Osteoblast (primary cell): ENCODE results near the gene NELL1. TPM values are rescaled to one million over a fixed set of nuclear protein-coding genes. Genes with fewer than 3 reads are reported as not detected.

ENCODE experiments used
- DNase-seq: peaks from one replicate; pipeline ENCODE4 v3.0.0; 2011; ENCODE audit warnings: low spot score, mixed read lengths; ENCODE audit not compliant: insufficient read length; ENCODE audit errors: missing footprints
- H2AFZ ChIP-seq: 2 replicates; pipeline ENCODE4 v1.6.0; 2011; ENCODE audit warnings: mild to moderate bottlenecking, low read length
- H3K27ac ChIP-seq: 2 replicates; pipeline ENCODE4 v1.5.1; 2011; ENCODE audit warnings: mild to moderate bottlenecking, low read depth, low read length, moderate library complexity
- H3K27me3 ChIP-seq: 2 replicates; pipeline ENCODE4 v1.6.0; 2012; ENCODE audit warnings: mild to moderate bottlenecking, control low read depth, inconsistent platforms, low read length, moderate library complexity; ENCODE audit not compliant: insufficient read depth
- H3K36me3 ChIP-seq: 2 replicates; pipeline ENCODE4 v1.5.1; 2011; ENCODE audit warnings: mild to moderate bottlenecking, low read length, control low read depth, moderate library complexity; ENCODE audit not compliant: insufficient read depth
- H3K4me1 ChIP-seq: 2 replicates; pipeline ENCODE4 v1.5.1; 2011; ENCODE audit warnings: mild to moderate bottlenecking, low read length, control low read depth, moderate library complexity; ENCODE audit not compliant: insufficient read depth
- H3K4me2 ChIP-seq: 2 replicates; pipeline ENCODE4 v1.6.0; 2011; ENCODE audit warnings: mild to moderate bottlenecking, low read length; ENCODE audit not compliant: insufficient read depth
- H3K4me3 ChIP-seq: fragments of 200-600 bp; sonication (generic); 3 replicates; pipeline ENCODE4 v1.5.1; 2012; ENCODE audit warnings: mild to moderate bottlenecking, low read length, inconsistent platforms; ENCODE audit not compliant: insufficient read depth
- H3K79me2 ChIP-seq: 2 replicates; pipeline ENCODE4 v1.6.0; 2012; ENCODE audit warnings: mild to moderate bottlenecking, low read length, control low read depth, inconsistent platforms; ENCODE audit not compliant: insufficient read depth
- H3K9me3 ChIP-seq: 2 replicates; pipeline ENCODE4 v1.5.1; 2011; ENCODE audit warnings: low read depth, low read length, control low read depth
- H4K20me1 ChIP-seq: 2 replicates; pipeline ENCODE4 v1.6.0; 2012; ENCODE audit warnings: mild to moderate bottlenecking, low read length, control low read depth; ENCODE audit not compliant: insufficient read depth
- CTCF ChIP-seq: IDR thresholded peaks from 2 replicates; pipeline ENCODE4 v1.5.1; 2011; ENCODE audit warnings: mild to moderate bottlenecking, low read depth, low read length, moderate library complexity; ENCODE audit errors: extremely low read depth
- total RNA-seq: library from RNA; depleted of rRNA; stranded (reverse); fragments of >200 nt; gene quantifications from 2 replicates; pipeline ENCODE4 v1.2.3, GENCODE V29; 2012

Gene NELL1
- total RNA-seq, 1 donor: not detected

- Histone ChIP-seq H3K9me3 (no peaks in the 10 kb centered on the region), H3K4me1 (no peaks in the 10 kb centered on the region), H2AFZ (no peak overlapping the region), H3K4me3 (no peak overlapping the region), H3K4me2 (no peak overlapping the region), H3K79me2 (no peaks in the 10 kb centered on the region), H3K27me3 (no peaks in the 10 kb centered on the region), H4K20me1 (no peaks in the 10 kb centered on the region), H3K36me3 (no peaks in the 10 kb centered on the region), H3K27ac (no peak overlapping the region)
- no peak for TF ChIP-seq CTCF
- DNase-seq: no peak
Measured at GRCh38 chr11:21572210-21572609, 902.8 kb downstream of the NELL1 start.

DNA sequence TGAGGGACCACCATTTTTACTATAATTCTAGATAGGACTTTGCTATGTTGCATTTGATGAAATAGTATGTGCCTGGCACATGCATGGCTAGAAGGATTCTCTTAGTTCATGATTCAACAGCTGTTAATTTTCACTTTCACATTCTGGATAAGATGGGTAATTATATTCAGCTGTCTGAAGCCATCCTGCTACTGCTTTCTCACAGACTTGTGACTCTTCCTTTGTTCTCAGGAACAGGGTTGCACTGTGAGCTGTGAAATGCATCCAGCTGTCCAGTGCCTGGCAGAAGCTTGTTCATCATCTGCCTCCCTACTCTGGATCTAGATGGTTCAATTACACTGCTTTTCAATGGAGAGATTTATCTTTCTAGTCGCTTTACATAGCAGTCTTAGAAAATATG lies 913.4 kb downstream of the NELL1 start:
- Histone ChIP-seq H4K20me1 (no peaks in the 10 kb centered on the region), H3K4me1 (no peaks in the 10 kb centered on the region), H3K27me3 (no peaks in the 10 kb centered on the region), H3K36me3 (no peaks in the 10 kb centered on the region), H3K27ac (no peak overlapping the region), H3K9me3 (no peaks in the 10 kb centered on the region), H3K4me3 (no peak overlapping the region), H3K79me2 (no peaks in the 10 kb centered on the region), H2AFZ (no peak overlapping the region), H3K4me2 (no peak overlapping the region)
- TF ChIP-seq CTCF: no peak
- DNase-seq: no peak

DNA sequence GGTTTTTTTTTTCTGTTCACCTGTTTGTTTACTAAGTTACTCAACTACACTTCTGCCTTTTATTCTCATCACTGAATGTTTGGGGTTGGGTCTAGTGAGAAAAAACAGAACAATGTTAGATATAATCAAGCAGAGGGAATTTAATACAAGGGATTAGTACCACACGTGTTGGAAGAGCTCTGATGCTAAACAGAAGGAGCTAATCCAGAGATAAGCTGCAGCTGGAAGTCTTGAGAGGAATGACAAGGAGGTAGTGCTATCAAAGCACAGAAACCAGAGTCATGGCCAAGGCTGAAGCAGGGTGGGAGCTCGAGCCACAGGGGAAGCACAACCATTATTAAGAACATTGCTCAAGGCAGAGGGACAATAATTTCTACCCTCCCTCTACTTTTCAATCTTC lies 919.4 kb downstream of the NELL1 start:
- Histone ChIP-seq H3K27ac (no peak overlapping the region), H3K36me3 (no peaks in the 10 kb centered on the region), H2AFZ (no peak overlapping the region), H3K4me3 (no peak overlapping the region), H3K4me2 (no peak overlapping the region), H3K27me3 (no peaks in the 10 kb centered on the region), H3K4me1 (no peaks in the 10 kb centered on the region), H3K9me3 (peaks cover 3% of the 10 kb centered on the region), H4K20me1 (no peaks in the 10 kb centered on the region), H3K79me2 (no peaks in the 10 kb centered on the region)
- TF ChIP-seq CTCF: no peak
- no peak for DNase-seq

DNA sequence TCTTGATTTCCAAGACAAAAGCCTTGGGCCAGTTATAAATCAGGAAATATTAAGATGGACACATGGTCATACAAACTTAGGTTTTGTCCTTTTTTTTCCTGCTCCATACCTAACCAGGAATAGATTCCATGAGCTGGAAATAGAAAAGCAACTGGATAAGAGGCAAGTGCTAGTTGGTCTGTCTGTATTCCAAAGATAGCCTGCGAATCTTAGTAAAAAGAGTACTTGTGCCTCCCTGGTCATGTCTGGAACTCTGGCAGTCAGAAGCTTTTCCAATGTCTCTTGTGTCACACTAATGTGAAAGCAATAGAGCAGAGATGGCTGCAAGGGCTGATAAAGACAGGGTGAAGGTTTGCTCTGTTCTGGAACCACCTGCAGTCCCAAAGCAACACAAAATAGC lies 933.3 kb downstream of the NELL1 start:
- TF ChIP-seq CTCF: no peak
- Histone ChIP-seq H3K36me3 (no peaks in the 10 kb centered on the region), H3K27me3 (no peaks in the 10 kb centered on the region), H3K4me2 (no peak overlapping the region), H3K4me3 (no peak overlapping the region), H3K9me3 (peaks cover 2% of the 10 kb centered on the region), H3K79me2 (no peaks in the 10 kb centered on the region), H4K20me1 (no peaks in the 10 kb centered on the region), H2AFZ (no peak overlapping the region), H3K27ac (no peak overlapping the region), H3K4me1 (no peaks in the 10 kb centered on the region)
- DNase-seq: no peak
